ENCODE results near the gene OXCT2.
A peak's percentile ranks its signal among the peaks of the same experiment; 100 is the strongest.
"Not testable (repeated sequence)": the region's sequence is repeated elsewhere in the genome, so short reads cannot be mapped to it uniquely, and the experiment has no call there.

Gene OXCT2

DNA sequence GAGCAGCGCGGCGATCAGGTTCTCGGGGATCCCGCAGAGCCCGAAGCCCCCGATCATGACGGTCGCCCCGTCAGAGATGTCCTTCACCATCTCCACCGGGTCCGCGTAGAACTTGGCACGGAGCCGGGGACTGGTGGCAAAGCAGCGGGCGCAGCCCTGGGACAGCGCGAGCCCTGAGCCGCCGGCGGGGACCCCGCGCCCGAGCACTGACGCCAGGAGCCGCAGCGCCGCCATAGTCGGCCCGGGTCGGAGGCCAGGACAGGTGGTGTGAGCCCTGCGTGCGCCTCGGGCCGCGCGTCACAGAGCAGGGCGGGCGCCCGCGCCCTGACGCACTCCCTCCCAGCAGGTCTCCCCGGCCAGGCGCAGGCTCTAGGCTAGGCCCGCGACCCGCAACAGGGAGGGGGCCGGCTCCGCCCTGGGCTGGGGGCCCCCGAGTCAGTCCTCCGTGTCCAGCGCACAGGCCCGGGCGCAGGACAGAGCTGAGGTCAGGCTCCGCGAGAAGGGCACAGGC lies at the start of gene OXCT2:
TSS of gene OXCT2 (minus strand) at position 327 of the 511 bp plus-strand sequence. CDS start at position 234, 93 bp downstream.
- not testable (repeated sequence) for DNase-seq (ENCODE audit: low read depth in 4 of 4, low spot score in 1 of 4)

DNA sequence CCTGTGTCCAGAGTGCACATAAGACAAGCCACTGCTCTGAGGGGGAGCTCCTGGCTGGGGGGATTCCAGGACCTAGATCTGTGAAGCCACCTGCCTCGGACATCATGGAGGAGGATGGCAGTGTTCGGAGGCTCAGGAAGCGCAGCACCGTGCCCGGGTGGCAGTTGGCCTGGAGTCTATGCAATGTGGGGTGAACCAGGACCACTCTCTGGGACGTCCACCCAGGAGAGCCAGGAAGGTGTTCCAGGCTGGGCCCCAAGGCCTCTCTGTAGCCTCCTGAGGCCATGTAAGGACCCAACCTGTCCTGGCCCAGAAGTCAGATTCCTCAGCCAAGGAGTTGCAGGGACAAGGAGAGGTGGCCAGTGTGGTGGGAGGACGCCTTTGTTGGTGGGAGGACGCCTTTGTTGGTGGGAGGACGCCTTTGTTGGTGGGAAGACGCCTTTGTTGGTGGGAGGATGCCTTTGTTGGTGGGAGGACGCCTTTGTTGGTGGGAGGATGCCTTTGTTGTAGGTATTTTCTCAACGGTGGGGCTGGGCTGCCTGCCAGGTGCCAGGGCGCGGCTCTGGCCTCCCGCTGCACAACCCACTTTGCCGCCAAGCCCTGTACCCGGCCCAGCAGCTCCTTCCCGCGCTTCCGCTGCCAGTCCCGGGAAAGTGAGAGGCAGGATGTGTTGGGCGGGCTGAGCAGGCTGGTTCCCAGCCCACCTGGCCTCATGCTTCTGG lies 48.1 kb upstream of the OXCT2 start:
- DNase-seq (ENCODE audit: low read depth in 4 of 4, low spot score in 1 of 4), result no peak

DNA sequence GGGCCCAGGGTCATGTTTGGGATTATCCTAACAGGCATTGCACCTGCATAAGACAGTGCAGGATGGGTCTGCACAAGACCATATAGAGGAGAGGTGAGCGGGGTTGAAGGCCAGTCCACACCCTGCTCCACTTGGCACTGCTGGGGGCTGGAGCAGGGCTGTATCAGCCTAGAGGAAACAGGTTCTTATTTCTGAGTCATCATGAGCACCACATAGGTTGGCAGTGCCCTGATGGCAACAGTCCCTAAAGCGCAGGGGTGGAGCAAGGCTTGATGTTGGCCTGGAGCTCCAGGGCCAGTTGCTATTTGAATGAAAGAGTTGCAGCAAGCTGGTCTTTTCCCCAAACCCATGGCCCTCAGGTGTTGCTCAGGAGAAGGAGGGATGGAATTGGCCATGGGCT lies 47.3 kb upstream of the OXCT2 start:
- DNase-seq (ENCODE audit: low read depth in 4 of 4, low spot score in 1 of 4), result no peak

DNA sequence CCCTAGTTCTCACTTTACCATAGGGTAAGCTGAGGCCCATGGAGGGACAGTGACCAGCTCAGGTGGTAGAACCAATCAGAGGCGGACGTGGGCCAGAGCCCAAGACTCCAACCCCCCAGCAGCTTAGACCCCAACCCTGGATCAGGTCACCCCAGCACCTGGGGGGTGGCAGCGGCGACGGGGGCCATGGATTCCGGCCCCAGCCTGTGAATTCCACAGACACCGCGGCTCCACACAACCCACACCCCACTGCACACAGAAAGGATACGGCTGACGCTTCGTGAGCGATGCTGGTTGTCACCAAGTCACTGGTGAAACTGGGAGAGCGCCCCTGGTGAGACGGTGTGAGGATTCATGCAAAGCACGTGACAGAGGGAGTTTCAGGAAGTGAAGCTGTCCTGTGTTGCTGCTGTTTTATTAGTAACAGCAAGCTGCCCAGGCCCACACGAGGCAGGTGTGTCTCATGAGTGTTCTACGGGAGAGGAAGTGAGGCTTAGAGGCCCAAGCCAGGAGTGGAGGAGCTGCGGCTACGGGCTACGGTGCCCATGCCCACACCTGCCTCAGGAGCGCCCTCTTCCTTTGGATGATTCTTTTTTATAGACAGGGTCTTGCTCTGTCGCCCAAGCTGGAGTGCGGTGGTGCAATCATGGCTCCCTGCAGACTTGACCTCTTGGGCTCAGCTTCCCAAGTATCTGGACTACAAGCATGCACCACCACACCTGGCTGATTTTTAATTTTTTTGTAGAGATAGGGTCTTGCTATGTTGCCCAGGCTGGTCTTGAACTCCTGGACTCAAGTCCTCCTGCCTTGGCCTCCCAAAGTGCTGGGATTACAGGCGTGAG lies 46.2 kb upstream of the OXCT2 start:
- DNase-seq (ENCODE audit: low read depth in 4 of 4, low spot score in 1 of 4), result peak in 3 of 4 experiments; percentile 16 to 40 (median 37)

DNA sequence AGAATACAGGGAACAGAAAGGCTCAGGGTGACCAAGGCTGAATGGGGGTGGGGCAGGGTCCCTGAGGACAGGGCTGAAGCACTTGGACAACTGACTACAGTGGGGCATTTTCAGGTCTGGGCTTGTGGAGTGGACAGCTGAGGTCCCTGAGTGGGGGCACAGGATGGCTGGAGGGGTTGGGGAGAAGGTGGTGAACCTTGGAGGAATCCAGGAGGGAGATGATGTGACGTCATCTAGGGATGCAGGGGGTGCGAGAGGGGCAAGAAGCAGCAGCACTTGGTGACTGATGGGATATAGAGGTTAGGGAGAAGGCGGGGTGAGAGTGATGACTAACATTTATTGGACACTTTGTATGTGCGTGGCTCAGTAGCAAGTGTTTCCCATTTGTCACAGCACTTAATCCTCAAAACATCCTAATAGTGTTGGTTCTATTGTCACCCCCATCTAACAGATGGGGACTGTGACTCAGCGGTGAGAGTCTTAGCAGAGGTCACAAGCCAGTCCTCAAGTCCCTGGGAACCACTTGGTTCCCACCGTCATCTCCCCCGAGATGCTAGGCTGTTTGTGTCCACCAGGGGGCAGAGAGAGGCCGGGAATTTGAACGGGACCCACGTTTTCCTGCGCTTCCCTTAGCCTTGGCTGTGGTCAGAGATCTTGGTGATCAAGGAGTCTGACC lies 45.4 kb upstream of the OXCT2 start:
- peak in 3 of 4 experiments; percentile 3 to 46 (median 18) for DNase-seq (ENCODE audit: low read depth in 4 of 4, low spot score in 1 of 4)

DNA sequence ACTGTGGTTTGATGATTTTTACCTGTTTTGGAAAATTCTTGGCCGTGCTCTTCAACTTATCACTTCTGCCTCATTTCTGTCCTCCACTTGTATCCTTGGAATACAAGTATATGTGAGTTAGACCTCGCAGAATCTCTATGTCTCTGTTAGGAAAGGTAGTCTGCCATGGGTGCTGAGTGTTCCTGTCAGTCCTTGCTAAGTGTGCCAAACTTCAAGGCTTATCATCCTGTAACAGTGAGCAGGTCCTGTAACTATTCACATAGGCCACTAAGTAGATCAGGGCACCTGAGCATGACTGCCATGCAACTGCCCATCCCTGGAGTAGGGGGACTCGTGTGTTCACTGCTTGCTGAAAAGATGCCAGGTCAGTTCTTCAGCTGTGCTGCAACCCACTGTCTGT lies 41.8 kb upstream of the OXCT2 start:
- no peak for DNase-seq (ENCODE audit: low read depth in 4 of 4, low spot score in 1 of 4)

DNA sequence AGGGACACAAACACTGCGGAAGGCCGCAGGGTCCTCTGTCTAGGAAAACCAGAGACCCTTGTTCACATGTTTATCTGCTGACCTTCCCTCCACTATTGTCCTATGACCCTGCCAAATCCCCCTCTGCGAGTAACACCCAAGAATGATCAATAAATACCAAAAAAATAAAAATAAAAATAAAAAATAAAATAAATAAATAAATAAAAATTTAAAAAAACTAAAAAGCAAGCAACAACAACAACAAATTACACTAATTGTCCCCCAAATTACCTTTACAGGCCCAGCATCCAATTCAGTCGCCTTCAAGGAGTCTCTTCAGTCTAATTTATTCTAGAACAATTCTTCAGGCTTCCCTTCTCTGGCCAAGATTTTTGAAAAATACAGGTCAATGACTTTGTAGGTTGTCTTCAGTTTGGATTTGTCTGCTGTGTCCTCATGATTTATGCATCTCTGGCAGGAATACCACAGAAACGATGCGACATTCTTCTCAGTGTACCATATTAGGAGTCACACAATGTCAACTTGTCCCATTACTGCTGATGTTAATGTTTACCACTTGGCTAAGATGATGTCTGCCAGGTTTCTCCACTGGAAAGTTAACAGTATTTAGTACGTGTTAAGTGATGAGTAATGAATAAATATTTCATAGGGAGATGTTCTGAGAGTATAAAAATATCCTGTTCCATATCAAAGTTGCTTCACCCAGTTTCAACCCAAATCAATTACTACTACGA lies 37.8 kb upstream of the OXCT2 start:
- DNase-seq (ENCODE audit: low read depth in 4 of 4, low spot score in 1 of 4), result no peak

DNA sequence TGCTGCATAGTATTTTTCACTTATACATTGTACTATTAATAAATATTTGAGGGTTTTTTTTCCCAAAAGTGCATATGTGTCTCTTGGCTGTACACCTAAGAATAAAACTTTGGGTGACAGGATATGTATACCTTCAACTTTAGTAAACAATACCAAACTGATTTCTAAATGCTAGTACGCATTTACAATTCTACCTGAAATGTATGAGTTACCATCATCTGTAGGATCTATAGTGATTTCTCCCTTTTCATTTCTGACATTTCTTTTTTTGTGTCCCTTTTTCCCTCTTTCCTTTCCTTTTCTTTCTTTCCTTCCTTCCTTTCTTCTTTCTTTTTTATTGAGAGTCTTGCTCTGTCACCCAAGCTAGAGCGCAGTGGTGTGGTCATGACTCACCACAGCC lies 34.2 kb upstream of the OXCT2 start:
- no peak for DNase-seq (ENCODE audit: low read depth in 4 of 4, low spot score in 1 of 4)

DNA sequence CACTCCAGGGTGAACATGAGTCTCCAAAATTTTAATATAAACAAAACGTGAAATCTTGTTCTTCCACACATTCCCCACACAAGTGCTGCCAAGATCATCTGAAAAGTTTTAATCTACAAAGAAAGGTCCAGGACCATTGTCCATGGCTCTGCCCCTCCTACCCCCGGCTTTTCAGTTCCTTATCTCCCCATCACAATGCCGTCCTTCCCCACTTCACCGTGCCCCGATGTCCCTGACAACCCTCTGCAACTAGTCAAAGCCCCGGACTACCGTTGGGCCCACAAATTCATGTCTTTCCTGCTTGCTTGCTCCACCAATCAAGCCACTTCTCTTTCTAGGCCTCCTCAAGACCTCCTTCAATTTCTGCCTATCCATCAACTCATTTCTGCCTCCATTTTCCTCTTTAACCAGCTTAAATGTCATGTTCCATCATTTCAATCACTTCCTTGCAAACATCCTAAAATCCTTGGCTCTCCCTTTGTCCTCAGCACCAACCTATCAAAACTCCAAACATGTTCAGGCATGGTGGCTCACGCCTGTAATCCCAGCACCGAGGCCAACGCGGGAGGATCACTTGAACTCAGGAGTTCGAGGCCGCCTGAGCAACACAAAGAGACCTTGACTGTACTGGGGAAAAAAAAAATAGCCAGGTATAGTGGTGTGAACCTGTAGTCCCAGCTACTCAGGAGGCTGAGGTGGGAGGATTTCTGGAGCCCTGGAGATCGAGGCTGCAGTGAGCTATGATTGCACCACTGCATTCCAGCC lies 31.5 kb upstream of the OXCT2 start:
- DNase-seq (ENCODE audit: low read depth in 4 of 4, low spot score in 1 of 4), result no peak

DNA sequence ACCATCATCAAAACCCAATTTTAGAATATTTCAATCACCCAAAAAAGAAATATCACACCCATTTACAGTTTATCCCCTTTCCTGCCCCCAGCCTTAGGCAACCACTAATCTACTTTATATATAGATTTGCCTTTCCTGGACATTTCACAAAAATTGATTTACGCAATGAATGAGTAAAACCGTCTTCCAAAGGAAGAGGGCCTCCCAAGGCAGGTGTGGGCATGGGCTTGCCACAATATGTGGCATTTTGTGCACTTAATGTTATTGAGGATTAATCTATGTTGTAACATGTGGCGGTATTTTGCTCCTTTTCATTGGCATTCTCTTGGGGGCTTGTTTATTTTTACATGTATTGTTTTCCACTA lies 29.3 kb upstream of the OXCT2 start:
- no peak for DNase-seq (ENCODE audit: low read depth in 4 of 4, low spot score in 1 of 4)

DNA sequence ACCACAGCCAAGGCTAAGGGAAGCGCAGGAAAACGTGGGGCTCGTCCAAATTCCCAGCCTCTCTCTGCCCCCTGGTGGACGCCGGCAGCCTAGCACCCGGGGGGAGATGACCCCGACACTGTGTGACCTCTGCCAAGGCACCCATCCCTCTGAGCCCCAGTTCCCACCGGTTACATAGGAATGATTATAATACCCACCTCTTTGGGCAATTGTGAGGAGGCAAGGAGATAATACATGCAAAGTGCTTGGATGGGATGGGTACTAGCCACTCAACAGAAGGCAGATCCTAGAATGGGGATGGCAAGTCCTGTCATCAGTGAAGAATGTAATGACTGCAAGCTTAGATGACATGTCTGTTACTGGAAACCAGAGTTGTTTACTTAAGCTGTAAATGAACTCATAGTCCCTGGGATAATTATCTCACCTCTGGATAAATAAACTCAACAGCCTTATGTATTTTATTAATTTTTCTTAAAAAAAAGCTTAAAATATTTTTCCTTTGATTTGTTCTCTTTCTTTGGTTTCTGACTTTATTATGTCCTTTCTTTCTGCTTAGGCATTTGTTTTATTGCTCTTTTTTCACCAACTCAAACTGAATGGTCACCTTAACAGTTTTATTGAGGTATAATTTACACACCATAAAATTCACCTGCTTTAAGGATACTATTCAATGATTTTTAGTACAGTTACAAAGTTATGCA lies 28.8 kb upstream of the OXCT2 start:
- peak in 3 of 4 experiments; percentile 53 to 66 (median 60) for DNase-seq (ENCODE audit: low read depth in 4 of 4, low spot score in 1 of 4)

DNA sequence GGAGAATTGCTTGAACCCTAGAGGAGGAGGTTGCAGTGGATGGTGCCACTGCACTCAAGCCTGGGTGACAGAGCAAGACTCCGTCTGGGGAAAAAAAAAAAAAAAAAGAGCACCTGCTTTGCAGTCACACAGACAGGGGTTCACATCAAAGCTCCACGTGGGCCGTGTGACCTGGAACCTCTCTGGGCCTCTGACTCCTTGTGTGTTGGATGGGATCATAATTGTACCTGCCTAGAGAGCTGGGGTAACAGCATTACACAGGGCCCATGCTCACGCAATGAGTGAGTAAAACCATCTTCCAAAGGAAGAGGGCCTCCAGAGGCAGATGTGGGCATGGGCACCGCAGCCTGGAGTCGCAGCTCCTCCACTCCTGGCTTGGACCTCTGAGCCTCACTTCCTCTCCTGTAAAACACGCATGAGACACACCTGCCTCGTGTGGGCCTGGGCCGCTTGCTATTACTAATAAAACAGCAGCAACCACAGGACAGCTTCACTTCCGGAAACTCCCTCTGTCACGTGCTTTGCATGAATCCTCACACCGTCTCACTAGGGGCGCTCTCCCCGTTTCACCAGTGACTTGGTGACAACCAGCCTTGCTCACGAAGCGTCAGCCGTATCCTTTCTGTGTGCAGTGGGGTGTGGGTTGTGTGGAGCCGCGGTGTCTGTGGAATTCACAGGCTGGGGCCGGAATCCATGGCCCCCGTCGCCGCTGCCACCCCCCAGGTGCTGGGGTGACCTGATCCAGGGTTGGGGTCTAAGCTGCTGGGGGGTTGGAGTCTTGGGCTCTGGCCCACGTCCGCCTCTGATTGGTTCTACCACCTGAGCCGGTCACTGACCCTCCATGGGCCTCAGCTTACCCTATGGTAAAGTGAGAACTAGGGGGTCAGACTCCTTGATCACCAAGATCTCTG lies 28.0 kb upstream of the OXCT2 start:
- DNase-seq (ENCODE audit: low read depth in 4 of 4, low spot score in 1 of 4), result peak; percentile 65 to 81 (median 71)

DNA sequence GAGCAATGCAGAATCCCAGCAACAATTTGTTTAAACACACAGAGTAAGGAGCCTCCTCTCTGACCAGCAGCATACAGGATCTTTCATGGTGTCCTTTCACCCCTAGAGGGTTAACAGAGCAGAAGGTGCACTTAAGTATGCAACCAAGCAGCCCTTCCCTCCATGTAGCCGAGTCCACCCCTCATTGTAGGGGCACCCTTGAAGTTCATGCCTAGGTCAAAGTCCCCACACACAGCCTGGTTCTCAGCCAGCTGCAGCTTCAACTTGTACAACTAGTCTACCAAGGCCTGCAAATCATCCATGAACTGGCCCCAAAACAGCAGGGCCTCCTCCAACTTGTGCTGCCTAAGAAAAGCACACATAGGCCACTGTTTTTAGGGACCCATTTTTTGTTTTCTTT lies 24.5 kb upstream of the OXCT2 start:
- no peak for DNase-seq (ENCODE audit: low read depth in 4 of 4, low spot score in 1 of 4)

DNA sequence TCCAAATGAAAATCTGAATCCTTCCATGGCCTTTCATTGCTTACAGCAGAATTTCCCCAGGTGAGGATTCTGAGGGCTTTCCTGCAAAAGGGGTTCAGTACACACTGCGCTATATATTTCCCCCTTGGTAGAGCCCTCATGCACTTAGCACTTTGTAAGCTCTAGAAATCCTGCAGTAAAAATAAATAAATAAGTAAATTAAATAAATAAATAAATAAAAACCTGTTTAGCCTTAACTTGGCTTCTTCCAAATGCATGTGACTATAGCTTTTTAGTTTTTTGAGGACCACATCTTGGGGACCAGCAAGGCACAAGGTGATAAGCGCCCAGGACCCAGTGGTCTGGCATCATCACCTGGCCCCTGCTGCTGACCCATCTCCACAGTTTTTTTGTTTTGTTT lies 20.7 kb upstream of the OXCT2 start:
- DNase-seq (ENCODE audit: low read depth in 4 of 4, low spot score in 1 of 4), result no peak

DNA sequence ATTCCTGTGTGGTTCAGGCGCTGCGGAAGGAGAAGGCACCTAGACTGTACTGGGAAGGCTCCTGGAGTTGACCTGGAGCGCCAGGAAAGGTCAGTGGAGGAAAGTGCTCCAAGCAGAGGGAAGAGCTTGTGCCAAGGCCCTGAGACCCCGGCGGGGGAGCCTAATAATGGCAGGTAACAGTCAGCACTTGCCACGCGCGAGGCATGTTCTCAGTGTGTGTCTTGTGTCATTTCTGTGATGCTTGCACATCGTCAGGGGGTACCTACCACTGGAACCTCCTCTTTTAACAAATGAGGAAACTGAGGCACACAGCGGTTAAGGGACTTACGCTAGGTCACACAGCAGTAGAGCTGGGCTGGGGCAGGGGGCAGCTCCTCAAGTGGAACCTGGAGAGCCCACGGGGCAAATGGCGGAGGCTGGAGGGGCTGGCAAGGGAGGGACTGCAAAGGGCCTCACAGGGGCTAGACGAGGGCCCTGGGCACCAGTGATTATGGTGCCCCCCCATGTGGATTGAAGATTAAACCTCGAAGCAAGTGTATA lies 18.5 kb upstream of the OXCT2 start:
- no peak for DNase-seq (ENCODE audit: low read depth in 4 of 4, low spot score in 1 of 4)

DNA sequence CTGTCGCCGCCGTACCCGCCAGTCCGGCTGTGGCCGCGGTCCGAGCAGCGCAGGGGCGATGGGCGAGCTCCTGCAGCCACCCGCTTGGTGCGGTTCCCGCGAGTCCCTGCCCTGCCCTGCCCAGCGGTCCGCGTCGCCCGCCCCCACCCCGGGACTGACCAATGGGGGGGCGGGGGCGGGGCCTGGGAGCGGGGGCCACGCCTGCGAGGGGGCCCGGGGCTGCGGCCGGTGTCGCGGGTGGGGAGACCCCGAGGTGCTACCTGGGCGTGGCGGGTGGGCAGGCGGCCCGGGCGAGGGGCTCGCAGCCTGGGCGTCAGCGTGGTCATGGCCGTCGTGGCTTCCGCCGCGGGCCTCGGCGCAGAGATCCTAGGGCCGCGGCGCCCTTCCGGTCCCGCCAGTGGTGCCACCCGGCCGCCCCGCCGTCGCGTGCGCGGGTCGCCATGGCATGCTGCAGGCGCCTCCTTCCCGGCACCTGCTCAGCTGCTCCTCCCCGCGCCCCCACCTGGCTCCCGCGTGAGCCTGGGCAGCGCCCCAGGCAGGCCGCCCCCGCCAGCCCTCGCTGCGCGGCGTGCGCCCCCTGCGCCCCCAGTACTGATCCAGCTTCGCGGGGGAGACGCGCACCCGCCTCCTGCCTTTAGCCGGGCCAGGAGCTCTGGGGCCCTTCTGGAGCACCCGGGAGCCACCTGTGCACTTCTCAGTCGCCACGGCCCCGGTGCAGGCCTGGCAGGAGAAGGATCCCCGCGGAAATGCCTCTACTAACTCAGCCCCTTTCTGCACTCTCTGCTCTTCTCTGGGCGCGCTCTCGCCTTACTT lies 17.8 kb upstream of the OXCT2 start, which contains the start of gene BMP8B:
TSS of gene BMP8B (minus strand) at position 108 of the 813 bp plus-strand sequence. CDS start 380 bp downstream, outside the sequence.
- peak in 2 of 4 experiments; percentile 7 to 30 for DNase-seq (ENCODE audit: low read depth in 4 of 4, low spot score in 1 of 4)

DNA sequence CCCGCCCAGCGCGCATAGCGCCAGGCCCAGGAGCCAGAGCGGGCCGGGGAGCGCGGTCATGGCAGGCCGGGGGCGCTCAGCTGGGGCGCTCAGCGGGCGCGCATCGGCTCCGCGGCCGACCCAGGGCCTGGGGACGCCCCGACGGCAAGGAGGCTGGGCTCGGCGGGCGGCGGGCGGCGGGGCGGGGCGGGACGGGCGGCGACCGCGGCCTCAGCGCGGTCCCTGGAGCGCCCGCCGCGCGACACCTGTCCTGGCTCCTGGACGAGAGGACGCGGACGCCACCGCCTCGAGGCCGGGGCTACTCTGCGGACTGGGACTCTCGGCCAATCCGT lies 17.2 kb upstream of the OXCT2 start:
- DNase-seq (ENCODE audit: low read depth in 4 of 4, low spot score in 1 of 4), result no peak
